Esophagus muscularis mucosa (tissue), 4 donors: ENCODE data around the gene ZBTB44. TPM values are rescaled to one million over a fixed set of nuclear protein-coding genes. Genes with fewer than 3 reads are reported as not detected.

Source experiments
- DNase-seq: peaks from one replicate; pipeline ENCODE4 v3.0.0-alpha.2; 2017; ENCODE audit errors: extremely low spot score
- H3K27ac ChIP-seq, 4 donors: fragments of 200-600 bp; sonication (generic); replicated peaks in 1 of 4; 1 replicate in 3 of 4; 2 replicates in 1 of 4; pipeline ENCODE4 v1.5.1; 2016 to 2019; ENCODE audit warnings: mild to moderate bottlenecking in 1 of 4
- H3K27me3 ChIP-seq, 4 donors: fragments of 200-600 bp; sonication (generic); one replicate each; pipeline versions ENCODE4 v1.5.1 to v1.6.0; 2016 to 2019
- H3K36me3 ChIP-seq, 4 donors: fragments of 200-600 bp; sonication (generic); one replicate each; pipeline ENCODE4 v1.5.1; 2016 to 2019
- H3K4me1 ChIP-seq, 4 donors: fragments of 200-600 bp; sonication (generic); one replicate each; pipeline ENCODE4 v1.5.1; 2016 to 2019
- H3K4me3 ChIP-seq, 4 donors: fragments of 200-600 bp; sonication (generic); 1 replicate in 2 of 4; 2 replicates in 2 of 4; pipeline ENCODE4 v1.5.1; 2016 to 2019; ENCODE audit warnings: mild to moderate bottlenecking in 4 of 4, moderate library complexity in 1 of 4
- H3K9me3 ChIP-seq, 4 donors: fragments of 200-600 bp; sonication (generic); 1 replicate in 3 of 4; 2 replicates in 1 of 4; pipeline ENCODE4 v1.5.1; 2016 to 2019
- CTCF ChIP-seq, 3 experiments: fragments of 200-600 bp in 2 of 3; fragments of 450-650 bp in 1 of 3; sonication (generic) in 2 of 3; IDR thresholded peaks; one replicate each; pipeline ENCODE4 v1.5.1; 2017 to 2019; ENCODE audit warnings: antibody characterized with exemption in 3 of 3, mild to moderate bottlenecking in 2 of 3, moderate library complexity in 1 of 3
- EP300 ChIP-seq: sonication (generic); formaldehyde crosslinking; IDR thresholded peaks from one replicate; pipeline ENCODE4 v1.6.1; 2017; ENCODE audit warnings: antibody characterized with exemption
- POLR2A ChIP-seq: fragments of 450-650 bp; IDR thresholded peaks from one replicate; pipeline ENCODE4 v1.6.1; 2017; ENCODE audit warnings: antibody characterized with exemption, moderate library complexity, mild to moderate bottlenecking, low read depth
- POLR2AphosphoS5 ChIP-seq, 2 donors: sonication (generic); formaldehyde crosslinking; IDR thresholded peaks; one replicate each; pipeline ENCODE4 v1.6.1; 2017; ENCODE audit warnings: antibody characterized with exemption in 2 of 2
- WGBS: methylation state at CpG from one replicate; pipeline ENCODE4 v1.1.5; 2018; 5-methylcytosine and 5-hydroxymethylcytosine counted together
- intact Hi-C: fragments of 100-400 bp; cut with DNase I; formaldehyde crosslinking; loops from one replicate; pipeline ENCODE4 v1.15.1; 2023
- total RNA-seq, 4 donors: library from RNA; depleted of rRNA; stranded (reverse); fragments of >200 nt; gene quantifications; one replicate each; pipeline versions ENCODE4 v1.1.0 to v1.2.1, GENCODE V29; 2016

ZBTB44 gene
- total RNA-seq, result 10 to 100 TPM; 50.4 to 86.4 (median 65.3) TPM

DNA sequence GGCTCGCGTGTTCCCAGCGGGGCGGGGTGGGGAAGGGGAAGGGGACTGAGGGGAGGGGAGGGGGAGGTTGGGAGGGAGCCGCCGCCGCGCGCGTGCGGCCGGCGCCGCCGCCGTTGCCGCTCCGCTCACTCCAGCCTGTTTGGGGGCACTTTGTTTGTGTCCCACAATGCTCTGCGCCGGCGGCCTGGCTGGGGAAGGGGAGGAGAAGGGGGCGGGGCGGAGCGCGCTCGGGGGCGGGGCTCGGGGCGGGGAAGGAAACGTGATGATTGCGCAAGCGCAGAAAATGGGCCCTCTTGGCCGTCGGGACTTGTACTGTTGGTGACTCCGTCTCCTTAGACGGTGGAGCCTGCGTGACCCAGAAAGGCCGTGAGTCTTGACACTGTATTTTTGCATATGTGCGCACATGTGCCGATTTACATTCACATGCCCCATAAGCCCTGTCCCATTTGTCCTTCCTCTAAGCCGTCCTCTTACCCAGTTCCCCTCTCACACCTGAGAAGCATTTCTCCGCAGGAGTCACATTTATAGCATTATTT lies at the start of gene ZBTB44:
Gene ZBTB44, minus strand, starts transcription at position 168 of the 536 bp plus-strand sequence. CDS start 53,044 bp downstream, outside the sequence.
- peak within 1 kb of the TSS; percentile 74 to 98 (median 89) for H3K4me3 ChIP-seq
- H3K4me1 ChIP-seq, result peaks cover 26 to 41% (median 36%) of the 10 kb centered on the region in 4 donors
- intact Hi-C loops, result loop anchor here (5.0 to 10.0 kb wide), 3 partner anchors 72 to 580 kb away; partner anchors contain the start of gene ADAMTS8

GRCh38 chr11:130359419-130359818 lies 44.7 kb upstream of the ZBTB44 start:
- intact Hi-C loops, result no loop called here
- H3K4me1 ChIP-seq, result no peaks in the 10 kb centered on the region
- no peaks in the 10 kb centered on the region for H3K27me3 ChIP-seq
- TF ChIP-seq CTCF (IDR thresholded peaks at IDR 0.05), result no peak
- TF ChIP-seq POLR2AphosphoS5 (IDR thresholded peaks at IDR 0.05), result no peak
- no peak for TF ChIP-seq EP300
- DNase-seq, result no peak
- no peak overlapping the region for H3K4me3 ChIP-seq
- H3K27ac ChIP-seq, result no peak overlapping the region
- H3K36me3 ChIP-seq, result no peaks in the 10 kb centered on the region
- H3K9me3 ChIP-seq, result peaks cover 0 to 26% (median 14%) of the 10 kb centered on the region in 4 donors

More for the DNA sequence above, at the start of gene ZBTB44:
- Histone ChIP-seq H3K27ac (peak within 1 kb of the TSS; percentile 94 to 96 (median 96)), H3K9me3 (no peaks in the 10 kb centered on the region), H3K27me3 (no peaks in the 10 kb centered on the region), H3K36me3 (no peaks in the 10 kb centered on the region)
- TF ChIP-seq POLR2AphosphoS5 (IDR thresholded peaks at IDR 0.05) (peak; percentile 75 to 87), CTCF (IDR thresholded peaks at IDR 0.05) (no peak)
- WGBS, result 6% methylated on average over 9 of the region's 42 CpGs
- DNase-seq, result peak; percentile 98

DNA sequence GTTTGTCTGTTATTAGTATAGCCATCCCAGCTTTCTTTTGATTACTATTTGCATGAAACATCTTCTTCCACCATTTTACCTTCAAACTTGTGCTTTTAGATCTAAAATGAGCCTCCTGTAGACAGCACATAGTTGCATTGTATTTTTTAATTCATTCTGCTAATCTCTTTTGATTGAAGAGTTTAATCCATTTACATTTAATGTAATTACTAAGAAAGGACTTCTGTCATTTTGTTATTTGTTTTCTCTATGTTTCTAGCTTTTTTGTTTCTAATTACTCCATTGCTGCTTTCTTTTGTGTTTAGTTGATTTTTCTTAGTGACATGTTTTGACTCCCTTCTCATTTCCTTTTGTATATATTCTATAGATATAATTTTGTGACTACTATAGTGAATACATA lies 43.7 kb upstream of the ZBTB44 start:
- no peak overlapping the region for H3K4me3 ChIP-seq
- H3K36me3 ChIP-seq, result no peaks in the 10 kb centered on the region
- no peak overlapping the region for H3K27ac ChIP-seq
- no peak for TF ChIP-seq POLR2AphosphoS5 (IDR thresholded peaks at IDR 0.05)
- no peak for TF ChIP-seq POLR2A
- TF ChIP-seq EP300, result no peak
- no peak for TF ChIP-seq CTCF (IDR thresholded peaks at IDR 0.05)
- H3K9me3 ChIP-seq, result peaks cover 0 to 26% (median 16%) of the 10 kb centered on the region in 4 donors
- intact Hi-C loops, result no loop called here
- no peaks in the 10 kb centered on the region for H3K27me3 ChIP-seq
- no peaks in the 10 kb centered on the region for H3K4me1 ChIP-seq
- DNase-seq, result no peak

GRCh38 chr11:130347261-130347660 lies 32.5 kb upstream of the ZBTB44 start:
- Histone ChIP-seq H3K27ac (no peak overlapping the region), H3K27me3 (no peaks in the 10 kb centered on the region), H3K9me3 (no peaks in the 10 kb centered on the region), H3K36me3 (no peaks in the 10 kb centered on the region), H3K4me3 (no peak overlapping the region), H3K4me1 (no peaks in the 10 kb centered on the region)
- intact Hi-C loops, result no loop called here
- 82% methylated on average over 1 of the region's 1 CpG for WGBS
- no peak for DNase-seq
- no peak for TF ChIP-seq EP300
- TF ChIP-seq POLR2AphosphoS5 (IDR thresholded peaks at IDR 0.05), result no peak
- TF ChIP-seq POLR2A, result no peak
- no peak for TF ChIP-seq CTCF (IDR thresholded peaks at IDR 0.05)

DNA sequence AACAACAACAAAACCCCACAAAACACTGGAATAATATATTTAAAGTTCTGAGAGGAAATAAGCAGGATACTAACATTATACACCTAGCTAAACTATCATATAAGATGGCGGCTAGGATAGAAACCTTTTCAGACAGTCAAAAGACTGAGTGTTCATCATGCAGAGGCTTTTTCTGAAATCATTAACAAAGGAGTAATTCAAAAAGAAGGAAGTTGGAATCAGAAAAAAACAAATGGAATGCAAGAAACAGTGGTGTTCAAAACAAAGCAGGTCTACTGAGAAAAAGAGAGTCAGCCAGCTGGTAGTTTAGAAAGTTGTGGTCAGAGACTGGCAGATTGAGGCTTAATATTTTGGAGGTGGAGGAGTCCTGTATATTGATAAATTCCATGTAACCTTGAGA lies 30.1 kb upstream of the ZBTB44 start:
- Histone ChIP-seq H3K9me3 (peaks cover 0 to 10% (median 0%) of the 10 kb centered on the region in 4 donors), H3K4me1 (no peaks in the 10 kb centered on the region), H3K4me3 (no peak overlapping the region), H3K27me3 (no peaks in the 10 kb centered on the region), H3K36me3 (no peaks in the 10 kb centered on the region), H3K27ac (no peak overlapping the region)
- no peak for TF ChIP-seq EP300
- WGBS, result 94% methylated on average over 1 of the region's 1 CpG
- DNase-seq, result no peak
- intact Hi-C loops, result no loop called here
